GM18951 (cell line): ENCODE results near the gene MRPL40.

ENCODE experiments used
- POLR2A ChIP-seq: IDR thresholded peaks from 4 replicates; pipeline ENCODE4 v1.6.1; 2011; ENCODE audit warnings: mild to moderate bottlenecking; ENCODE audit not compliant: insufficient read length, insufficient read depth; ENCODE audit errors: extremely low read depth
- in situ Hi-C: fragments of 300-500 bp; cut with MboI; formaldehyde crosslinking; loops from one replicate; pipeline ENCODE4 v1.12.0; 2022; ENCODE audit warnings: low sequenced_read_pairs, mixed read lengths, inconsistent platforms; ENCODE audit not compliant: unreplicated experiment

The MRPL40 gene

DNA sequence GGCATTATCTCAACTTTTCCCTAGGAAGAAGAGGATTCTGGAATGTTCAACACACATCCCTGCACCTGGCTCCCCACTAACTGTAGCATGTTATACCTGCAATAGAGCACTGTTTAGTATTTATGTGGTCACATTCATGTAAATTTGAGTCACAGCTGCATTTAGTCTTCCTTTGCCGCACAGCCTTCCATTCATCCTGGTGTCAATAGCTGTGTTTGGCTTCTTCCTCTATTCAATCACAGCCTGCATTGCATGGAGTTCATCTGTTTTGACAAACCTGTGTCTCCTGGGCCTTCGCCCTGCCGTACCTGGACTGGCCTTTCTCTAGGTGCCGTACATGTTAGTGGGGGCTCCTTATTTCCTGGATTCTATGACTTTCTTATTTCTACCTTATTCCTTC lies 19.2 kb downstream of the MRPL40 start:
- in situ Hi-C loops: no loop called here
- TF ChIP-seq POLR2A: no peak

DNA sequence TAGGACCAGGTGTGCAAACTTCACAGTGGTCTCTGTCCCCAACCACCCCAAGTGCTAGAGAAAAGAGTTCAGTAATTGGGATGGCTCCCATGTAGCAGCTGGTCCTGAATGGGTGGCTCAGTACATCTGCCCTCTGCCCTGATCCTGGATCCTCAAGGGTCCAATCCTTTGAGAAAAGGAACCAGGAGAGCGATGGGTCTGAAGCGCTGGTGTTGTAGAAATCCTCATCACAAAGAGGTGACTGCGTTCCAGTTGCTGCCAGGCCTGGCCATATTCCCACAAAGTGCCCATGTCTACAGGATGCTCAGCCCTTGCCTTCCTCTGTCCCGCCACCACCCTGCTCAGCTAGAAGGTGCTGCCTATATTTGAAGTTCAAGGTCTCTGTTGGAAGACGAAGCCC lies 21.4 kb downstream of the MRPL40 start:
- TF ChIP-seq POLR2A: no peak
- in situ Hi-C loops: no loop called here

DNA sequence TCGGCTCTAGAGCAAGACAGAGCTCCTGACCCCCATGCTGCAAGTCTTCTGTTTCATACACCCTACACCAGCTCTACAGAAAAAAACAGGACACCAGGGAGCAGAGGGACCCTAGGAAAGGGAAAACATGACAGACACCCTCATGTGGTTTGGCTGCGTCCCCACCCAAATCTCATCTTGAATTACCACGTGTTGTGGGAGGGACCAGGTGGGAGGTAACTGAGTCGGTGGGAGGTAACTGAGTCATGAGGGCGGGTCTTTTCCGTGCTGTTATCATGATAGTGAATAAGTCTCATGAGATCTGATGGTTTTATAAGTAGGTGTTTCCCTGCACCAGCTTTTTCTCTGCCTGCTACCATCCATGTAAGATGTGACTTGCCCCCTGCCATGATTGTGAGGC lies 21.8 kb downstream of the MRPL40 start:
- in situ Hi-C loops: no loop called here
- no peak for TF ChIP-seq POLR2A

DNA sequence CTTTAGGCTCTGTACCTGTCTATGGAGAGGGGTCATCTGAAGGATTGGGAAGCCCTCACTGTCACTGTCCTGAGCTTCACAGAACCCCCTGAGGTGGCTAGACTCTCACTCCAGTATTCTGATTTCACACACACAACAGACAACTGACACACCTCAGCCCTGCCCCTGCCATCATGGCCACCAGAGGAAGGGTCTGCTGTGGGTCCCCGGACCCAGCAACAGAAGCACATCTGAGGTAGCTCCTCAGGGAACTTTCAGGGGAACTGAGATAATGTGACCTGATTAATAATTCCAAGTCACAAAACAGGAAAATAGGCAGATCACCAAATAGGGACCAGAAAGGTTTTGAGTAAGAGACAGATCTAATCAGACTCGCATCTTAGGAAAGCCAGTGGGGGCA lies 22.7 kb downstream of the MRPL40 start:
- in situ Hi-C loops: no loop called here
- TF ChIP-seq POLR2A: no peak

DNA sequence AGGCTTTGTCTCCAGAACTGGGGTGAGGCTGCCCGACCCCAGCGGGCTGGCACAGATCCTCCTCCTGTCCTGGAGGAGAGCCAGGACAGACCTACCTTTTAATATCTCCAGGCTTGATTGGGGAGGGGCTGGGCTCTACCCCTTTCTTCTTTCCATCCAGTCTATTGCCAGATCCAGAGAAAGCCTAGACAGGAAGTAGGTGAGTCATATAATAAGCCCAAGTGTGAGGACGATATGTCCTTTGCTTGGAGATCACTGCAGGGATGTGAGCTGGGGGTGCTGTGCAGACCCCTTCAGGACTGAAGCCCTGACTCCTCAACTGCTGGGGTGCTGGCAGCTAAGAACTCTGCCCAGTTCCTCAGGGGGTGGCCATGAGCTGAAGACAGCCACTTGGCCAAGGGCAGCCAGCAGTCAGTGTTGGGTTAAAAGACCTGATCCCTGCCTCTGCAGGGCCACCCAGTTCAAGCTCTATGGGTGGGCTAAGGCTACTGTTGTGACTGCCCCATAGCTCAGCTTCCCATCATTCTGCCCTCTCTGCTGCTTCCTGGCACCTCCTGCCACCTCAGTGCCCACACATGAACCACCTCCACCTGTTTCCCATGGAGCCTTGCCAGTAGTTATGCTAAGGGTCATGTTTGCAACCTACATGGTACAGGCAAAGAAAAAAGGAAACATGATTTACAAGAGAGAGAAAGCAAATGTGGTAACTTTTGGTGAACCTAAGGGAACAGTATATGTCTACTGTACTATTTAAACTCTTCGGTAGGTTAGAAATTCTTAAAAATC lies 23.4 kb downstream of the MRPL40 start:
- in situ Hi-C loops: no loop called here
- TF ChIP-seq POLR2A: no peak

DNA sequence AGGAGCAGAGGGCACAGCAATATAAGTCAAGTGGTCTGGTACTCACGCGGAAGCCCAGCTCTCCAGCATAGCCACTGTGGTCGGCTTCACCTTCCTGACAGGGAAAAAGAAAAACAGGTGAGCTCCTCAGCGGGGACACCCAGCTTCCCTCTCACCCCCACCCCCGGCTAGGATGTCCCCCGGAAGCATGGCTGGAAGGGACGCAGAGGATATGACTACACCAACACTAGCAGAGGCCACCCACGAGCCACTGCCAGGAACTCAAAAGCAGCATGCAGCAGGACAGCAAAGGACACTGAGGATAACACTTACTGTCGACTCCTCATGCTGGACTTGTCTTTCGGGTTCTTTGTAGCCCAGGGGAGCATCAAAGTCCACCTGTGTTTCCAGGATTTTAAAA lies 24.2 kb downstream of the MRPL40 start:
- in situ Hi-C loops: no loop called here
- TF ChIP-seq POLR2A: no peak

DNA sequence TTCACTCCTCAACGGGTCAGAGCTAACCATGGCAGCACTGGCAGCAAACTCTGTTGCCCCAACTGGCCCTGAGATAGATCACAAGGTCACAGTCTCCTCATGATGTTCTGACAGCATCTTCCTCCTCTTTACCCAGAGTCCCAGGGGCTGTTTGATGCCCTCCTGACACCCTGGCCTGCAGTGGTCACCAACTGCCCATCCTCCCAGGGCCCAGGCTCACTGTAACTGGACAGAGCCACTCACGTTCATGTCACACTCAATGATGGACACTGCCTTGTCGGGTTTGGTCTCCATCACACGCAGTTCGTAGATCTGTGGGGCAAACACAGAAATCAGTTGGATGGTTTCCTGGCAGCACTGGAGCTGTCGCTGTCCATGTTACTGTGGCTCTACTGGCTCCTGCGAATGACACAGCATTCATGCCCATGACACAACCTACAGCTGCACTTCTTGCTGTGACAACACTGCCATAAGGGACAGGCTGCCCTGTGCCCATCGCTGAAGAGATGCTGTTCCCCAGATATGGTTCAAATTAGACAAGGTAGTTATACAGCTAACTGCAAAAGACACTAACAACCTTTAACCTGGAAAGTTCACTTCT lies 25.6 kb downstream of the MRPL40 start:
- in situ Hi-C loops: no loop called here
- TF ChIP-seq POLR2A: no peak

DNA sequence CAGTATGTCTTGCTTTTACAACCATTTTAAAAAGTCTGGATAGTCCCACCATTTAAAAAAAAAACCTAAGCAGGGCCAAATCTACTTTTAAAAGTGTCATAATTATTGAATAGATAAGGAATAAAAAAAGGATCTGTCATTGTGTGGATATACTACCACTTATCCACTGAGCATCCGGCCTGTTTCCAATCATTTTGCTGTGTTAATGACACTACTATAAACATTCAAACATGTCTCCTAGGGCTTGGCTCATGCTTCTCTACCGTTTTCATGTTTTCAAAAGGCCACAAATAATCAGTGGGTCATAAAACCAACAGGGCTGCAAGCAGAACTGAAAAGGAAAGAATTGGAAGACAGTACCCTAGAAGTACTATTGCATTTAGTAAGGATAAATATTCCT lies 27.7 kb downstream of the MRPL40 start:
- no peak for TF ChIP-seq POLR2A
- in situ Hi-C loops: no loop called here

DNA sequence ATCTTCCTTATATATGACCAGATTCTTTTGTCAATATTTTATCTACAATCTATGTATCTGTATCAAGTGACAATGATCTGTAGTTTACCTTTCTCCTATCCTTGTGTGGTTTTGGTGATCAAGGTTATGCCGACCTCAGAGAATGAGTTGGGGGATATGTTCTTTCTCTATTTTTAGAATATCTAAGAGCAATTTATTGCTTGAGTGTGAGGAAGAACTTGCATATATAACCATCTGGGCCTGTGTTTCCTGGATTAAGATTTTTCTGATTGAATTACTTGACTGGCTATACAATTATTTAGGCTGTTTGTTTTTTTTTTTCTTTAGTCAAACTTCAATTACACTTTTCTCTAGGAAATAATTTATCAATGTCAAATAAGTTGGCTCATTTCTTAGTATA lies 29.2 kb downstream of the MRPL40 start:
- no peak for TF ChIP-seq POLR2A
- in situ Hi-C loops: no loop called here

DNA sequence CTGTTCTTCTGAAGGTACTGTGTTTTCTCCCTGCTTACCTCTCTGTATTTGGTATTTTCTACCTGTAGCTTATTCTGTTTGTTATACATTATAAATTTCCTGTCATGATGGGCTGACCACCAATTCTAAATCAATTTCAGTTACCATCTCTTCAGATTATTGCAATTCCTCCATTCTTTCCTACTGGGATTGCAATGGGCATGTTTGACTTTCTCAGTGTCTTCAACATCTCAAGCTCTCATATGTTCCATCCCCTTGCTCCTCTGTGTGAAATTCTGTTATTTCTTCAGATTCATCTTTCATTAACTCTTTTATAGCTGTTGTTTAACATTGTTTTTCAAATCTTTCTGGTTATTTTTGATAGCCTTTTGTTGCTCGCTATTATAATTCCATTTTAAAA lies 30.7 kb downstream of the MRPL40 start:
- in situ Hi-C loops: no loop called here

DNA sequence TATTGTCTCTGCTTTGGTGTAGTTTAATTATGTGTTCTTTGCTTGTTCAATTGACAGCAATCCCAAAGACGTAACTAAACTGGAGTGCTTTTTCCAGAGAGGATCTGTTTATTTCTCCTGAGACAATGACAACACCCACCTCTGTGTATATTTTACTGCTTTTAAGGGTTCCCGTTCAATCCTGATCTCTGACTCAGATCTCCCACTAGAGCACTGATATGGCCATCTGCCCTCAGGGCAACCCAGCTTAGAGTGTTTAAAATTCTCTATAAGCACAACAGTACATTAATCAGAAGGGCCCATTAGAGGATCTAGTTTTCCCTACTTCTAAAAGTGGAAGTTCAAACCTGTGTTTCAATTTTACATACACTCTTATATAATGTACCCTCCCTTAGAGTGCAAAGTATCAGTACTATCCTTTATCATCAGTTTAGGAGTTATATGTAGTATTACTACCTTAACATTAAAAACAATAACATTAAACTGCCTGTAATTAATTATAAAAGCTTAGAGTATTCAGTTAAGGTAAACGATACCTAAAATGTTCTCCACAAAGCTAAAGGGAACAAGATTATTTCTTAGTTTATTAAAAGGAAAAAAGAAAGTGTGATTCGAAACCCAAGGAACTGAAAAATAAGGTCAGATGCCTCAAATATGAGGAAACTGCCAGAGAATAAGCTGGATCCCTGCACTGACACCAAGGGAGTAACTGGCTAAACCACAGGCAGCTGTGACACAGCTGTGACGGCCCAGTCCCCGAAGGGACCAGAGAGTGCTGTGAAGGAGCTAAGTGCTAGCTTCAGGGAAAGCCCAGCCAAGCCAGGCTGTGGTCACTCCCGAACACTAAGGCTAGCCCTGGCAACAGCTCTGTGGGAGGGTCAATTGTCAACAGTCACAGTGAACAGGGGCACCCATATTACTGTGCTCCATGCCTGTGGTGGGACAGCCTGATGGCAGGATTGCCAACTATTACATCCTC lies 31.4 kb downstream of the MRPL40 start:
- no peak for TF ChIP-seq POLR2A

More for the DNA sequence above, 30.7 kb downstream of the MRPL40 start:
- no peak for TF ChIP-seq POLR2A

DNA sequence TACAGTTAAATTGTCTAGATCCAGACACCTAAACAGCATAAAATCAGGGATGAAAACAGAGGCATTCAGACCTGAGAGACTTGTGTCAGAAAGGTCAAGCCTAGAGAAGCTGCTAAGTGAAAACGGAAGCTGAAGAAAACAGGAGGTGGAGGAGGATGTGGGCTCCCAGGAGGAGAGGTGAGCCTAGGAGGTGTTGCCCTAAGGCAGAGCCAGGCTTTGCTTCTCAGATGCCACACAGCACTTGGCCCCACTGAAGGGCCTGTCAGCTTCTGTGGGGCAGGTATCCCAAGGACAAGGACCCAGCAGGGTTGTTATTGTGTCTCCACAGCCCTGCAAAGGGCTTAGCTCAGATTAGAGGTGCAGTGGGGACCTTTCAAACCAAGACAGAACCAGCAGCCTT lies 32.2 kb downstream of the MRPL40 start:
- in situ Hi-C loops: no loop called here
- no peak for TF ChIP-seq POLR2A

More for the DNA sequence above, 31.4 kb downstream of the MRPL40 start:
- in situ Hi-C loops: no loop called here

DNA sequence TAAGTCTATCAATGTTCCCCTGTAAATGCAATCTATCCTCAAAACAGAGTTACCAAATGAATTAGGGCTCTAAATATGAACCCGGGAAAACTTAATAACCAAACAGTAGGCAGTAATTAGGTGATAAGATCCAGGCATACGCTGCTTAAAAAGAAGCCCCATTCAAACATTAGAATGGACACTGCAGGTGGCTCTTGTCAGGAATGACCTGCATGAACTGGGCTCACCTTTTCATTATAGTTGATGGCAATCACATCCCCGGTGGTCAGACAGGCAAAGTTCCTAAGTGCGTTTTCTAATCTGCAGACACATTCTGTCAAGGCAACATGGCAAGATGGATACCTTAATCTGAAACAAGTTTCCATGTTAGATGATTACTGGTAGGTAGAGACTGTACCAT lies 32.6 kb downstream of the MRPL40 start:
- TF ChIP-seq POLR2A: no peak
- in situ Hi-C loops: no loop called here

DNA sequence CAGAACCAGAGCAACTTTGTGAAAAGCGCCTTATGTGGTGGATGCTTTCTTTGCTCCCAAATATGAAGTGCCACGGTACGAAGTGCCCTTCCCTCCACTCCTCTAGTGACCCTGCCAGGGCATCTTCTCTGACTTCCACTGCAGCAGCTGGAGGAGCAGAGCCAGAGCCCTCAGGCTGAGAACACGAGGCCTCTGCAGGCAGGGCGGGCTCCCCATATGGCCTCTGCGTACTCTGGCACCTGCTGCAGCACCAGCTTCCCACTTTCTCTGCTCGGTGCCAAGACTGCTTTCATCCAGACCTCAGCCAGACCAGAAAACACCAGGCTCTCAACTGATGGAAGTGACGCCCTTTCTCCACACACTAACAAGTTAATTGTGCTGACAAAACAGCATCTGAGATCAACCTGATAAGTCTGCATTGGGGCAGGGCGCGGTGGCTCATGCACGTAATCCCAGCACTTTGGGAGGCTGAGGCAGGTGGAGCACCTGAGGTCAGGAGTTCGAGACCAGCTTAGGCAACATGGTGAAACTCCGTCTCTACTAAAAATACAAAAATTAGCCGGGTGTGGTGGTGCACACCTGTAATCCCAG lies 33.9 kb downstream of the MRPL40 start:
- TF ChIP-seq POLR2A: no peak
- in situ Hi-C loops: no loop called here
